Measurements from ENCODE around the gene FBRSL1.

DNA sequence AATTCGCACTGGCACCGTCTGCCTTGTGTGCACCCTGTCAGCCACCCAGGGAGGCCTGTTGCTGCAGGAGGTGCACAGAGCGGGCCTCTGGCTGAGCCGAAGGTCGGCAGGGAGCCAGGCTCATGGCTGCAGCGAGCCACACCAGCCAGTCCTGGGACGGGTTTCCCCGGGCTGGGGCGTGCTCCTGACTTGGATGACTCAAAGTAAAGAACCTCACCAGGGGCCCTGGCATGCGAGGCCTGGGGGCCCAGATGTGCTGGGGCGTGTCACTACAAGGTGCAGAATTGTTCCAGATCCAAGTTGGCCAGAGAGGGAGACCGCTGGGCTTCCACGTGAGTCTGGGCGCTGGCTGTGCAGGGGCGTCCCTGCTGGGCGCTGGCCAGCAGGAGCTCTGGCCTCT, 34.5 kb downstream of the FBRSL1 start:
- TF ChIP-seq, protein P1, sequence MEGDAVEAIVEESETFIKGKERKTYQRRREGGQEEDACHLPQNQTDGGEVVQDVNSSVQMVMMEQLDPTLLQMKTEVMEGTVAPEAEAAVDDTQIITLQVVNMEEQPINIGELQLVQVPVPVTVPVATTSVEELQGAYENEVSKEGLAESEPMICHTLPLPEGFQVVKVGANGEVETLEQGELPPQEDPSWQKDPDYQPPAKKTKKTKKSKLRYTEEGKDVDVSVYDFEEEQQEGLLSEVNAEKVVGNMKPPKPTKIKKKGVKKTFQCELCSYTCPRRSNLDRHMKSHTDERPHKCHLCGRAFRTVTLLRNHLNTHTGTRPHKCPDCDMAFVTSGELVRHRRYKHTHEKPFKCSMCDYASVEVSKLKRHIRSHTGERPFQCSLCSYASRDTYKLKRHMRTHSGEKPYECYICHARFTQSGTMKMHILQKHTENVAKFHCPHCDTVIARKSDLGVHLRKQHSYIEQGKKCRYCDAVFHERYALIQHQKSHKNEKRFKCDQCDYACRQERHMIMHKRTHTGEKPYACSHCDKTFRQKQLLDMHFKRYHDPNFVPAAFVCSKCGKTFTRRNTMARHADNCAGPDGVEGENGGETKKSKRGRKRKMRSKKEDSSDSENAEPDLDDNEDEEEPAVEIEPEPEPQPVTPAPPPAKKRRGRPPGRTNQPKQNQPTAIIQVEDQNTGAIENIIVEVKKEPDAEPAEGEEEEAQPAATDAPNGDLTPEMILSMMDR (IDR thresholded peaks at IDR 0.05), result no peak
- no peak for TF ChIP-seq POLR2A (IDR thresholded peaks at IDR 0.05)
